Stomach smooth muscle (tissue), 2 donors: ENCODE measurements around the gene TTC34.
"Not testable (repeated sequence)": the region's sequence is repeated elsewhere in the genome, so short reads cannot be mapped to it uniquely, and the experiment has no call there.

Experiments used
- H3K27ac ChIP-seq: one replicate; pipeline ENCODE4 v1.7.0; 2013; ENCODE audit warnings: mild to moderate bottlenecking, low read length, inconsistent platforms
- H3K27me3 ChIP-seq, 2 donors: one replicate each; pipeline ENCODE4 v1.7.0; 2013; ENCODE audit warnings: low read length in 2 of 2; ENCODE audit not compliant: insufficient read depth in 2 of 2, control insufficient read depth in 1 of 2
- H3K36me3 ChIP-seq, 2 donors: one replicate each; pipeline ENCODE4 v1.7.0; 2013; ENCODE audit warnings: low read length in 2 of 2; ENCODE audit not compliant: control insufficient read depth in 2 of 2, insufficient read depth in 2 of 2
- H3K4me1 ChIP-seq: one replicate; pipeline ENCODE4 v1.7.0; 2013; ENCODE audit warnings: low read length; ENCODE audit not compliant: control insufficient read depth, insufficient read depth
- H3K4me3 ChIP-seq, 2 donors: one replicate each; pipeline ENCODE4 v1.7.0; 2013; ENCODE audit warnings: low read length in 2 of 2
- H3K9ac ChIP-seq, 2 donors: one replicate each; pipeline ENCODE4 v1.7.0; 2013; ENCODE audit warnings: low read length in 2 of 2, mild to moderate bottlenecking in 1 of 2
- H3K9me3 ChIP-seq, 2 donors: one replicate each; pipeline ENCODE4 v1.7.0; 2013; ENCODE audit warnings: low read length in 2 of 2; ENCODE audit not compliant: control insufficient read depth in 2 of 2
- donor health status: healthy.
- donor health status: Pancreatic carcinoma.

Gene TTC34

DNA sequence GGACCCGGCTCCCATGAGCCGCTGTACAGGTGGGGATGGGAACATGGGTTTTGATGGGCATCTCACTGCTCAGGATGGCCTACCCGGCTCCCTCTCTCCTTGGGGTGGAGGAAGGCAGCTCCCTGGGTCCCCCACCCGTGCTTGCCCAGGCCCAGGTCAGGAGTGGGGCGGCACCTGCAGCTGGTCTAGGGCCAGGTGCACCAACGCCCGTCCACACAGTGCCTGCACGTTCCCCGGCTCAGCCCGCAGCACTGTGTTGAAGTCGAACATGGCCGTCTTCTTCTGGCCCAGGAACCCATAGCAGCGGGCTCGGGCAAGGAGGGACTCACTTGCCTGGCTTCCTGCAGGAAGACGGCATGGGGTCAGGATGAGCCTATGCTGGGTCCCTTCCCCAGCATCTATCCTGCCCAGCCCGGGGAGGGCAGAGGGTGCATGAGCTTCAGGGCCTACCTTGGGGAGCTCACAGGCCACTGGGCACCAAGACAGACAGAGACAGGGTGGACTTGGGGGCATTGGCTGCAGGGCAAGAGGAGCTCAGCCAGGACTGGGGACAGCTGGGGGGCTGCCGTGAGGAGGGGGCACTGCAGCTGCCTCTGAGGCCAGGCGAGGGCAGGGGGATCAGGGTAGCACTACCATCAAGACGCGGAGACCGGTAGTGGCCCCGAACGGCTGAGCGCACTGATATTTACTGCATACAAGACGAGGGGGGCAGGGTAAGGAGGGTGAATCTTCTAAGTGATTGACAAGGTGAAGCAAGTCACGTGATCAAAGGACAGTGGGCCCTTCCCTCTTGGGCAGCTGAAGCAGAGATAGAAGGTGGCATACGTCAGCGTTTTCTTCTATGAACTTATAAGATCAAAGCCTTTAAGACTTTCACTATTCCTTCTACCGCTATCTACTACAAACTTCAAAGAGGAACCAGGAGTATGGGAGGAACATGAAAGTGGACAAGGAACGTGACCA lies 17.8 kb downstream of the TTC34 start:
- Histone ChIP-seq H3K9ac (no peak overlapping the region), H3K9me3 (peaks cover 3 to 5% of the 10 kb centered on the region in 2 donors), H3K27me3 (peaks cover 20 to 23% of the 10 kb centered on the region in 2 donors), H3K36me3 (no peaks in the 10 kb centered on the region), H3K4me3 (no peak overlapping the region), H3K27ac (no peak overlapping the region), H3K4me1 (no peaks in the 10 kb centered on the region)

DNA sequence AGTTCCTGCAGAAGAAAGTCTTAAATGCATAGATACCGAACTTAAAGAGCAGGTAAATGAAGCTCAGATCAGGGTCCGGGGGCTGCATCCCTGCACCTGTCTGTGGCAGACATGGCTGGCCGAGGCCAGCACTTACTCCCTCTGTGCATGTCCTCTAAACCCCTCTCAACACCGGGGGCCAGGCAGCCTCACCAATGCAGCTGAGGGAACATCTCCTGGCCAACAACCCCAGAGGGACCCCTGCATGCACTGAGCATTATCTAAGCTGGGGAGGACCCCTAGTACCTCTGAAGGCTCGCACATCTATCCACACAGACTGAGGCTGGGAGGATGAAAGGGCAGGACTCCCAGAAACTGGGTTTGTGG lies 18.4 kb downstream of the TTC34 start:
- peaks cover 3 to 5% of the 10 kb centered on the region in 2 donors for H3K9me3 ChIP-seq
- H3K4me3 ChIP-seq = no peak overlapping the region
- H3K27me3 ChIP-seq = peaks cover 14 to 18% of the 10 kb centered on the region in 2 donors
- no peak overlapping the region for H3K9ac ChIP-seq
- no peaks in the 10 kb centered on the region for H3K4me1 ChIP-seq
- H3K27ac ChIP-seq = no peak overlapping the region
- H3K36me3 ChIP-seq = no peaks in the 10 kb centered on the region

DNA sequence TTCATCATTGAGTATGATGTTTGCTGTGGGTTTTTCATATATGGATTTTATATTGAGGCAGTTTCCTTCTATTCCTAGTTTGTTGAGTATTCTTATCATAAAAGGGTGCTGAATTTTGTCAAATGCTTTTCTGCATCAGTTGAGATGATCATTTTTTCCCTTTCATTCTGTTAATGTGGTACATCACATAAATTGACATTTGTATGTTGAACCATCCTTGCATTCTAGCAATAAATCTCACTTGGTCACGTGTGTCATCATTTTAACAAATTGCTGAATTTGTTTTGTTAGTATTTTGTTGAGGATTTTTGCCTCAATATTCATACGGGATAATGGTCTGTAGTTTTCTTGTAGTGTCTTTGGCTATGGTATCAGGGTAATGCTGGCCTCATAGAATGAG lies 19.9 kb downstream of the TTC34 start:
- Histone ChIP-seq H3K36me3 (no peaks in the 10 kb centered on the region), H3K27ac (no peak overlapping the region), H3K27me3 (peaks cover 3 to 4% of the 10 kb centered on the region in 2 donors), H3K4me1 (no peaks in the 10 kb centered on the region), H3K4me3 (no peak overlapping the region), H3K9me3 (peaks cover 3 to 5% of the 10 kb centered on the region in 2 donors), H3K9ac (no peak overlapping the region)

DNA sequence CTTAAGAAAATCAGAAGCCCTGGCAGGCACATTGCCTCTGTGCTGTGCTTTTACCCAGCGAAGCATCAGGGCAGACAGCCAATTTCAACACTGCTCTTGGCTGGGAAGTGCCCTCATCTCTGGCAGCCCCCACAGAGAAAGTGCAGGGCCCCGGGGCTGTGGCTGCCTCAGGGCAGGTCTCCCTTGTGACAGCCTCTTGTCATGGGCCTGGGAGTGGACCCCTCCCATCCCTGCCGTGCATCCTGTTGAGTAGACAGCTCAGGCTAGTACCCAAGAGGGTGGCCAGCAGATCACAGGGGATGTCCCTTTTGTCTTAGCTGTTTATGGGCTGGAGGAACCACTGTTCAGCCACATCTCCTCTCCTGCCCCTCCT lies 23.3 kb downstream of the TTC34 start:
- Histone ChIP-seq H3K9me3 (peaks cover 3 to 4% of the 10 kb centered on the region in 2 donors), H3K36me3 (no peaks in the 10 kb centered on the region), H3K4me3 (no peak overlapping the region), H3K9ac (no peak overlapping the region), H3K27me3 (no peaks in the 10 kb centered on the region), H3K27ac (no peak overlapping the region), H3K4me1 (no peaks in the 10 kb centered on the region)

DNA sequence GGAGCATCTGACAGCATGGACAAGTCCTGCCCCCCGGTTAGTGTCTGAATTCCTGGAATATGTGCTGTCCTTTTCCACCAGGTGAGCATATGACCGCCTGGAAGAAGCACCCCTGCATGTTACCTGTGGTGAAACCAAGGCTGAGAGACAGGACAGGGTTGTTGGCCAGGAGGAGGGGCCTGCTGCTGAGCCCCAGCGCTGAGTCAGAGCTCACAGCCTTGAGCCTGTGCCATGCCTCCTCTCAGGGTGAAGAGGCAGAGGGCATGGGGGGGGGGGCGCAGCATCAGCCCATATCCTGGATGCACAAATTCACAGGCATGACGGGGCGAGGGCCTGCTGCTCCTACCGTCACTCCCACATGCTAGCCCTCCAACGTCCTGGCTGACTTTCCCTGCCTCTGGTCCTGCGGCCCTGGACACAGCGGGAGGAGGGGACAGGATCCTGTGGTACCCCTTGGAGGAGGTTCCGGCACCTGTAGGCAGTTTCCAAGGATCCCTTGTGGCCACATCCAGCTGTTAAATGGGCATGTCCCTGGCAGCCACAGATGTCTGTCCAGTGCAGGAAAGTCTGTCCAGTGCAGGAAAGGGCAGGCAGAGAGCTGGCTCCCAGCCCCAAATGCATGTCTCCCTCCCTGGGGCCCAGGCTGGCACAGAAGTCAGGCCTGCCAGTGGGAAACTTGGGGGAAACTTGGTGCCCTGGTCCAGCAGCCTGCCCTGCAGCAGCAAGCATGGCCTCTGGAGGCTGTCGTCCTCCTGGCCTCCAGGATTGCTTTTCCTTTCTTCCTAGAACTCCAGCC lies 23.9 kb downstream of the TTC34 start:
- Histone ChIP-seq H3K9me3 (peaks cover 0 to 3% of the 10 kb centered on the region in 2 donors), H3K9ac (no peak overlapping the region), H3K4me1 (no peaks in the 10 kb centered on the region), H3K27me3 (no peaks in the 10 kb centered on the region), H3K27ac (no peak overlapping the region), H3K36me3 (no peaks in the 10 kb centered on the region), H3K4me3 (no peak overlapping the region)

DNA sequence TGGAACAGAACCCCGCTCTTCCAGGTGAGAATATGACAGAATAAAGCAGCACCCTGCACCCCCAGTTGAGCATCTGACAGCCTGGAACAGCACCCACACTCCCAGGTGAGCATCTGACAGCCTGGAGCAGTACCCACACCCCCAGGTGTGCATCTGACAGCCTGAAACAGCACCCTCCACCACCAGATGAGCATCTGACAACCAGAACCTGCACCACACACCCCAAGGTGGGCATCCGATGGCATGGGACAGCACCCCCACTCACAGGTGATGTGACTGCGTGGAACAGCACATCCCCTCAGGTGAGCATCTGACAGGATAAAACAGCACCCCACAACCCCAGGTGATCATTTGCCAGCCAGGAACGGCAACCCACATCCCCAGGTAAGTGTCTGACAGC lies 26.2 kb downstream of the TTC34 start:
- not testable (repeated sequence) for H3K27me3 ChIP-seq, H3K9me3 ChIP-seq, H3K27ac ChIP-seq, H3K4me3 ChIP-seq, H3K9ac ChIP-seq, H3K36me3 ChIP-seq, H3K4me1 ChIP-seq

DNA sequence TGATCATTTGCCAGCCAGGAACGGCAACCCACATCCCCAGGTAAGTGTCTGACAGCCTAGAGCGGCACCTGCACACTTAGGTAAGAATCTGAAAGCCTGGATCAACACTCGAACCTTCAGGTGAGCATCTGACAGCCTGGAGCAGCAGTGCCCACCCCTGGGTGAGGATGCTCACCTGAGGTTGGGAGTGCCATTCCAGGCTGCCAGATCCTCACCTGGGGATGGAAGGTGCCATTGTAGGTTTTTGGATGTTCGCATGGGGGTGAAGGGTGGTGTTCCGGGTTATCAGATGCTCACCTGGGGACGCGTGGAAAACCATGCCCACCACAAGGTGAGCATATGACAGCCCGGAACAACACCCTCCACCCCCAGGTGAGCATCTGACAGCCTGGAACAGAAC lies 33.4 kb downstream of the TTC34 start:
- not testable (repeated sequence) for H3K4me1 ChIP-seq, H3K9me3 ChIP-seq, H3K36me3 ChIP-seq, H3K4me3 ChIP-seq, H3K9ac ChIP-seq, H3K27ac ChIP-seq, H3K27me3 ChIP-seq

DNA sequence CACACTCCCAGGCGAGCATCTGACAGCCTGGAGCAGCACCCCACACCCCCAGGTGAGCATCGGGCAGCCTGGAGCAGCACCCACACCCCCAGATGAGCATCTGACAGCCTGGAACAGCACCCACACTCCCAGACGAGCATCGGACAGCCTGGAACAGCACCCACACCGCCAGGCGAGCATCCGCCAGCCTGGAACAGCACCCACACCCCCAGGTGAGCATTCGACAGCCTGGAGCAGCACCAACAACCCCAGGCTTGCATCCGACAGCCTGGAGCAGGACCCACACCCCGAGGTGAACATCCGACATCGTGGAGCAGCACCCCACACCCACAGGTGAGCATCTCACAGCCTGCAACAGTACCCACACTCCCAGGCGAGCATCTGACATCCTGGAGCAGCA lies 42.1 kb downstream of the TTC34 start:
- not testable (repeated sequence) for H3K4me3 ChIP-seq, H3K36me3 ChIP-seq, H3K4me1 ChIP-seq, H3K9ac ChIP-seq, H3K9me3 ChIP-seq, H3K27me3 ChIP-seq, H3K27ac ChIP-seq

DNA sequence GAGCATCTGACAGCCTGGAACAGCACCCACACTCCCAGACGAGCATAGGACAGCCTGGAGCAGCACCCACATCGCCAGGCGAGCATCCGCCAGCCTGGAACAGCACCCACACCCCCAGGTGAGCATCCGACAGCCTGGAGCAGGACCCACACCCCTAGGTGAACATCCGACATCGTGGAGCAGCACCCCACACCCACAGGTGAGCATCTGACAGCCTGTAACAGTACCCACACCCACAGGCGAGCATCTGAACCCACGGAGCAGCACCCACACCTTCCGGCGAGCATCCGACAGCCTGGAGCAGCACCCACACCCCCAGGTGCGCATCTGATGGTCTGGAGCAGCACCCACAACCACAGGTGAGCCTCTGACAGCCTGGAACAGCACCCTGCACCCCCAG lies 44.0 kb downstream of the TTC34 start:
- H3K4me1 ChIP-seq, H3K27ac ChIP-seq, H3K9ac ChIP-seq, H3K4me3 ChIP-seq, H3K9me3 ChIP-seq, H3K27me3 ChIP-seq, H3K36me3 ChIP-seq: not testable (repeated sequence)

DNA sequence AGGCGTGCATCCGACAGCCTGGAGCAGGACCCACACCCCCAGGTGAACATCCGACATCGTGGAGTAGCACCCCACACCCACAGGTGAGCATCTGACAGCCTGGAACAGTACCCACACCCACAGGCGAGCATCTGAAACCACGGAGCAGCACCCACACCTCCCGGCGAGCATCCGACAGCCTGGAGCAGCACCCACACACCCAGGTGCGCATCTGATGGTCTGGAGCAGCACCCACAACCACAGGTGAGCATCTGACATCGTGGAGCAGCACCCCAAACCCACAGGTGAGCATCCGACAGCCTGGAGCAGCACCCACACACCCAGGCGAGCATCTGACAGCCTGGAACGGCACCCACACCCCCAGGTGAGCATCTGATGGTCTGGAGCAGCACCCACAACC lies 46.1 kb downstream of the TTC34 start:
- not testable (repeated sequence) for H3K4me3 ChIP-seq, H3K27me3 ChIP-seq, H3K9ac ChIP-seq

DNA sequence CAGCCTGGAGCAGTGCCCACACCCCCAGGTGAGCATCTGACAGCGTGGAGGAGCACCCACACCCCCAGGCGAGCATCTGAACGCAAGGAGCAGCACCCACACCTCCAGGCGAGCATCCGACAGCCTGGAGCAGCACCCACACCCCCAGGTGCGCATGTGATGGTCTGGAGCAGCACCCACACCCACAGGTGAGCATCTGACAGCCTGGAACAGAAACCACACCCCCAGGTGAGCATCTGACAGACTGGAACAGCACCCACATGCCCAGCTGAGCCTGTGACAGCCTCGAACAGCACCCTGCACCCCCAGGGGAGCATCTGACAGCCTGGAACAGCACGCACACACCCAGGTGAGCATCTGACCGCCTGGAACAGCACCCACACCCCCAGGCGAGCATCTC lies 46.9 kb downstream of the TTC34 start:
- not testable (repeated sequence) for H3K4me3 ChIP-seq, H3K9me3 ChIP-seq

More for the DNA sequence above, 46.1 kb downstream of the TTC34 start:
- not testable (repeated sequence) for H3K36me3 ChIP-seq, H3K9me3 ChIP-seq, H3K4me1 ChIP-seq, H3K27ac ChIP-seq

More for the DNA sequence above, 46.9 kb downstream of the TTC34 start:
- not testable (repeated sequence) for H3K9ac ChIP-seq, H3K36me3 ChIP-seq, H3K27me3 ChIP-seq, H3K4me1 ChIP-seq, H3K27ac ChIP-seq
